Panc1 (cell line): ENCODE results near the gene WIF1. TPM values are rescaled to one million over a fixed set of nuclear protein-coding genes. Genes with fewer than 3 reads are reported as not detected.

Source experiments
- ATAC-seq: fragments of 200-7000 bp; cut with Tn5 transposase; 2 replicates; pipeline ENCODE4 v1.9.1; 2020; ENCODE audit warnings: mild to moderate bottlenecking, moderate library complexity
- BruUV-seq: library from RNA; stranded (reverse); fragments of 400-500 nt; replicated peaks from 2 replicates; lab custom pipeline; 2021; lab: Mats Ljungman, UMichigan
- CTCF ChIA-PET: fragments of 300-600 bp; sonication (Branson Sonifier 250); formaldehyde crosslinking; loops from one replicate; lab custom pipeline; 2022; ENCODE audit warnings: antibody characterized with exemption; lab: Charles Lee
- POLR2A ChIA-PET: fragments of 300-600 bp; sonication (Branson Sonifier 250); formaldehyde crosslinking; loops from one replicate; lab custom pipeline; 2022; ENCODE audit warnings: antibody characterized with exemption; lab: Charles Lee
- DNase-seq: peaks from one replicate; pipeline ENCODE4 v3.0.0-alpha.2; 2010; ENCODE audit warnings: low read depth, low spot score
- H3K27ac ChIP-seq: 2 replicates; pipeline ENCODE4 v1.5.1; 2011; ENCODE audit warnings: mild to moderate bottlenecking, low read length, inconsistent platforms
- H3K27me3 ChIP-seq: fragments of 200-500 bp; sonication (Bioruptor generic); 2 replicates; pipeline ENCODE4 v1.6.0; 2014; ENCODE audit warnings: low read length, inconsistent platforms; ENCODE audit not compliant: control insufficient read depth, insufficient read depth
- H3K36me3 ChIP-seq: fragments of 200-500 bp; sonication (Bioruptor generic); 2 replicates; pipeline ENCODE4 v1.5.1; 2014; ENCODE audit warnings: inconsistent platforms, mild to moderate bottlenecking, low read length, moderate library complexity; ENCODE audit not compliant: control insufficient read depth, insufficient read depth
- H3K4me1 ChIP-seq: 2 replicates; pipeline ENCODE4 v1.5.1; 2011; ENCODE audit warnings: inconsistent platforms, mild to moderate bottlenecking, low read length, moderate library complexity; ENCODE audit not compliant: control insufficient read depth, insufficient read depth
- H3K4me3 ChIP-seq, 2 experiments: 2 replicates each; pipeline ENCODE4 v1.5.1; 2011 to 2012; ENCODE audit warnings: low read depth in 2 of 2, low read length in 2 of 2, mild to moderate bottlenecking in 2 of 2, inconsistent platforms in 1 of 2, moderate library complexity in 1 of 2
- H3K9me3 ChIP-seq: fragments of 200-500 bp; sonication (Bioruptor generic); 2 replicates; pipeline ENCODE4 v1.5.1; 2014; ENCODE audit warnings: low read depth, mild to moderate bottlenecking, inconsistent platforms, low read length, moderate library complexity; ENCODE audit not compliant: control insufficient read depth, insufficient read depth
- POLR2AphosphoS5 ChIP-seq: IDR thresholded peaks from 2 replicates; pipeline ENCODE4 v1.6.1; 2012; ENCODE audit warnings: mild to moderate bottlenecking, low read depth, low read length, moderate library complexity
- REST ChIP-seq, 2 experiments: IDR thresholded peaks; 2 replicates each; pipeline ENCODE4 v1.6.1; 2011 to 2012; ENCODE audit warnings: low read depth in 2 of 2, control low read depth in 1 of 2, low read length in 1 of 2, mild to moderate bottlenecking in 1 of 2, moderate library complexity in 1 of 2; ENCODE audit not compliant: insufficient read depth in 1 of 2
- SIN3A ChIP-seq: IDR thresholded peaks from 2 replicates; pipeline ENCODE4 v1.6.1; 2012; ENCODE audit warnings: low read depth, mild to moderate bottlenecking, low read length, moderate library complexity, borderline replicate concordance; ENCODE audit not compliant: insufficient read depth
- TCF7L2 ChIP-seq: IDR thresholded peaks from 2 replicates; pipeline ENCODE4 v1.6.1; 2011; ENCODE audit warnings: mild to moderate bottlenecking, low read depth, low read length, inconsistent platforms
- in situ Hi-C: cut with HindIII; loops from 2 replicates; pipeline ENCODE4 v1.10.0; 2016; ENCODE audit warnings: low sequenced_read_pairs, low pct_unique_long_range_greater_than_20kb
- intact Hi-C: fragments of 100-400 bp; cut with micrococcal nuclease; formaldehyde crosslinking; loops from one replicate; pipeline ENCODE4 v1.10.0; 2022; ENCODE audit not compliant: unreplicated experiment
- total RNA-seq: library from RNA; stranded (reverse); gene quantifications from one replicate; pipeline ENCODE4 v1.2.1, GENCODE V29; 2021; ENCODE audit not compliant: unreplicated experiment
- TF ChIP-seq, protein P1 (sequence below): fragments of 450-650 bp; IDR thresholded peaks from 2 replicates; pipeline ENCODE4 v1.5.1; 2017; ENCODE audit warnings: mild to moderate bottlenecking

The WIF1 gene
- total RNA-seq, 1 experiment from 2014 or later: not detected

DNA sequence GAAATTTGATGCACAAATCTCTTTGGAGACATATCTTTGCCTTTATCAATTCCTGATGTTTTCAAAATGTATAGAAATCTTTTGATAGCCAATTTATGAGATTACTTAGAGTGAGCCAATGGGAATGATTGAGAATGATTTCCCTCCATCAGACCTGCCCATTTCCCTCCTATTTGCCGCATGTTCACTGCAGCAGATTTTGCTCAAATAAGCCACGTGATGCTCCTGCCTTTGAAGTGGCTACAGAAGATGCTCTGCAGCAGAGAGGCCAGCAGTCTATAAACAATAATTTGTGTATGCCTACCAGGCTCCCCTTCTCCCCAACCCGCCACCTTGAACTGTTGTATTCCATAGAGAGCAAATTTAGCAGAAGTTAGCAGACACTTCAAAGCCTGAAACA lies 21.9 kb downstream of the WIF1 start:
- CTCF ChIA-PET: no interaction called here
- H3K27ac ChIP-seq: no peak overlapping the region
- H3K27me3 ChIP-seq: peaks cover 18% of the 10 kb centered on the region
- ATAC-seq (no peak), DNase-seq (no peak)
- H3K4me3 ChIP-seq: no peak overlapping the region
- POLR2A ChIA-PET: no interaction called here
- no TSS peak for BruUV-seq
- H3K36me3 ChIP-seq: no peaks in the 10 kb centered on the region
- in situ Hi-C loops (no loop called here), intact Hi-C loops (no loop called here)
- H3K4me1 ChIP-seq: no peaks in the 10 kb centered on the region
- TF ChIP-seq REST (IDR thresholded peaks at IDR 0.05; ENCODE audit: insufficient read depth in 1 of 2, low read depth in 2 of 2, low read length in 1 of 2) (no peak), POLR2AphosphoS5 (no peak), TCF7L2 (no peak), SIN3A (no peak)
- TF ChIP-seq, protein P1, sequence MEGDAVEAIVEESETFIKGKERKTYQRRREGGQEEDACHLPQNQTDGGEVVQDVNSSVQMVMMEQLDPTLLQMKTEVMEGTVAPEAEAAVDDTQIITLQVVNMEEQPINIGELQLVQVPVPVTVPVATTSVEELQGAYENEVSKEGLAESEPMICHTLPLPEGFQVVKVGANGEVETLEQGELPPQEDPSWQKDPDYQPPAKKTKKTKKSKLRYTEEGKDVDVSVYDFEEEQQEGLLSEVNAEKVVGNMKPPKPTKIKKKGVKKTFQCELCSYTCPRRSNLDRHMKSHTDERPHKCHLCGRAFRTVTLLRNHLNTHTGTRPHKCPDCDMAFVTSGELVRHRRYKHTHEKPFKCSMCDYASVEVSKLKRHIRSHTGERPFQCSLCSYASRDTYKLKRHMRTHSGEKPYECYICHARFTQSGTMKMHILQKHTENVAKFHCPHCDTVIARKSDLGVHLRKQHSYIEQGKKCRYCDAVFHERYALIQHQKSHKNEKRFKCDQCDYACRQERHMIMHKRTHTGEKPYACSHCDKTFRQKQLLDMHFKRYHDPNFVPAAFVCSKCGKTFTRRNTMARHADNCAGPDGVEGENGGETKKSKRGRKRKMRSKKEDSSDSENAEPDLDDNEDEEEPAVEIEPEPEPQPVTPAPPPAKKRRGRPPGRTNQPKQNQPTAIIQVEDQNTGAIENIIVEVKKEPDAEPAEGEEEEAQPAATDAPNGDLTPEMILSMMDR: no peak
- H3K9me3 ChIP-seq: no peaks in the 10 kb centered on the region

GRCh38 chr12:65098364-65098763 lies 22.7 kb downstream of the WIF1 start:
- no peak overlapping the region for H3K27ac ChIP-seq
- POLR2A ChIA-PET: no interaction called here
- in situ Hi-C loops: no loop called here
- H3K36me3 ChIP-seq: no peaks in the 10 kb centered on the region
- CTCF ChIA-PET: no interaction called here
- H3K4me3 ChIP-seq: no peak overlapping the region
- peaks cover 26% of the 10 kb centered on the region for H3K27me3 ChIP-seq
- ATAC-seq (no peak), DNase-seq (no peak)
- intact Hi-C loops: no loop called here
- TF ChIP-seq, protein P1: no peak
- TF ChIP-seq TCF7L2: no peak
- TF ChIP-seq REST (IDR thresholded peaks at IDR 0.05; ENCODE audit: insufficient read depth in 1 of 2, low read depth in 2 of 2, low read length in 1 of 2): no peak
- no peak for TF ChIP-seq SIN3A
- no peak for TF ChIP-seq POLR2AphosphoS5
- no TSS peak for BruUV-seq
- H3K9me3 ChIP-seq: no peaks in the 10 kb centered on the region
- H3K4me1 ChIP-seq: no peaks in the 10 kb centered on the region
